H1 (cell line): ENCODE measurements around the gene NDUFA6. TPM values are rescaled to one million over a fixed set of nuclear protein-coding genes. Genes with fewer than 3 reads are reported as not detected.
A peak's percentile ranks its signal among the peaks of the same experiment; 100 is the strongest.

Experiments
- CBX5 ChIP-seq: fragments of 300-800, 300-1000 bp; sonication (generic); IDR thresholded peaks from 2 replicates; pipeline ENCODE4 v1.7.1; 2016; ENCODE audit warnings: antibody characterized with exemption, low read length, low read depth
- CEBPB ChIP-seq: IDR thresholded peaks from 2 replicates; pipeline ENCODE4 v1.6.1; 2012; ENCODE audit warnings: low read depth, low read length
- EGR1 ChIP-seq: IDR thresholded peaks from 2 replicates; pipeline ENCODE4 v1.6.1; 2011; ENCODE audit warnings: low read depth, low read length, borderline replicate concordance
- EP300 ChIP-seq, 2 experiments: IDR thresholded peaks; 1 replicate in 1 of 2; 2 replicates in 1 of 2; pipeline ENCODE4 v1.6.1; 2011 to 2012; ENCODE audit warnings: low read depth in 2 of 2, low read length in 2 of 2, mild to moderate bottlenecking in 2 of 2, borderline replicate concordance in 1 of 2, inconsistent platforms in 1 of 2, moderate library complexity in 1 of 2
- NANOG ChIP-seq: IDR thresholded peaks from 2 replicates; pipeline ENCODE4 v1.6.1; 2011; ENCODE audit warnings: low read length, low read depth, mild to moderate bottlenecking, inconsistent platforms; ENCODE audit not compliant: insufficient read depth, poor library complexity, severe bottlenecking
- POLR2A ChIP-seq, 2 experiments: IDR thresholded peaks; 1 replicate in 1 of 2; 2 replicates in 1 of 2; pipeline ENCODE4 v1.6.1; 2011; ENCODE audit warnings: low read depth in 2 of 2, low read length in 2 of 2, mild to moderate bottlenecking in 2 of 2; ENCODE audit errors: control extremely low read depth in 1 of 2
- RNF2 ChIP-seq: fragments of 200-900, 300-1000 bp; sonication (generic); IDR thresholded peaks from 2 replicates; pipeline ENCODE4 v1.7.1; 2016; ENCODE audit warnings: borderline replicate concordance, low read depth, mild to moderate bottlenecking, antibody characterized with exemption, low read length; ENCODE audit not compliant: poor library complexity, severe bottlenecking; ENCODE audit errors: missing control alignments
- SIX5 ChIP-seq: IDR thresholded peaks from 2 replicates; pipeline ENCODE4 v1.6.1; 2011; ENCODE audit warnings: mild to moderate bottlenecking, low read depth, low read length
- SP1 ChIP-seq: IDR thresholded peaks from 2 replicates; pipeline ENCODE4 v1.6.1; 2011; ENCODE audit warnings: low read depth, low read length
- SRF ChIP-seq: IDR thresholded peaks from 2 replicates; pipeline ENCODE4 v1.6.1; 2011; ENCODE audit warnings: mild to moderate bottlenecking, low read depth, low read length, moderate library complexity
- SUZ12 ChIP-seq: fragments of 200-600 bp; sonication (generic); IDR thresholded peaks from 2 replicates; pipeline ENCODE4 v1.6.1; 2012; ENCODE audit warnings: mild to moderate bottlenecking, inconsistent platforms, low read length, moderate library complexity, mixed read lengths
- TAF1 ChIP-seq: IDR thresholded peaks from 2 replicates; pipeline ENCODE4 v1.6.1; 2011; ENCODE audit warnings: mild to moderate bottlenecking, low read depth, low read length
- TAF7 ChIP-seq: optimal IDR thresholded peaks from 2 replicates; pipeline ENCODE3; 2011; ENCODE audit warnings: low read depth, mild to moderate bottlenecking, inconsistent platforms, low read length, moderate library complexity, borderline replicate concordance
- polyA plus RNA-seq, 7 experiments: library from polyadenylated mRNA; depleted of rRNA in 3 of 7; stranded (reverse) in 5 of 7; unstranded in 2 of 7; fragments of >200 nt in 5 of 7; fragments of 200-250 nt in 2 of 7; gene quantifications; 1 replicate in 5 of 7; 2 replicates in 1 of 7; 4 replicates in 1 of 7; pipeline versions ENCODE4 v1.2.1 to v1.2.3, GENCODE V29; 2011 to 2013; ENCODE audit warnings: missing spikeins in 2 of 7, mixed read lengths in 2 of 7
- total RNA-seq: library from RNA; stranded (reverse); fragmentation: NEBNext Ultra II Directional; extraction: Animal tissue kit (Norgen Biotek cat#: 25700); gene quantifications from 2 replicates; pipeline ENCODE4 v1.2.1, GENCODE V29; 2021
- TF ChIP-seq, protein P1 (sequence below): IDR thresholded peaks from 2 replicates; pipeline ENCODE4 v1.6.1; 2012; ENCODE audit warnings: low read length, inconsistent platforms

The NDUFA6 gene
- total and polyA plus RNA-seq, 2 of the 8 experiments (the other 6 are each of a cell fraction or from before 2014, with no cell fraction given) = 76.2 to 105 TPM

DNA sequence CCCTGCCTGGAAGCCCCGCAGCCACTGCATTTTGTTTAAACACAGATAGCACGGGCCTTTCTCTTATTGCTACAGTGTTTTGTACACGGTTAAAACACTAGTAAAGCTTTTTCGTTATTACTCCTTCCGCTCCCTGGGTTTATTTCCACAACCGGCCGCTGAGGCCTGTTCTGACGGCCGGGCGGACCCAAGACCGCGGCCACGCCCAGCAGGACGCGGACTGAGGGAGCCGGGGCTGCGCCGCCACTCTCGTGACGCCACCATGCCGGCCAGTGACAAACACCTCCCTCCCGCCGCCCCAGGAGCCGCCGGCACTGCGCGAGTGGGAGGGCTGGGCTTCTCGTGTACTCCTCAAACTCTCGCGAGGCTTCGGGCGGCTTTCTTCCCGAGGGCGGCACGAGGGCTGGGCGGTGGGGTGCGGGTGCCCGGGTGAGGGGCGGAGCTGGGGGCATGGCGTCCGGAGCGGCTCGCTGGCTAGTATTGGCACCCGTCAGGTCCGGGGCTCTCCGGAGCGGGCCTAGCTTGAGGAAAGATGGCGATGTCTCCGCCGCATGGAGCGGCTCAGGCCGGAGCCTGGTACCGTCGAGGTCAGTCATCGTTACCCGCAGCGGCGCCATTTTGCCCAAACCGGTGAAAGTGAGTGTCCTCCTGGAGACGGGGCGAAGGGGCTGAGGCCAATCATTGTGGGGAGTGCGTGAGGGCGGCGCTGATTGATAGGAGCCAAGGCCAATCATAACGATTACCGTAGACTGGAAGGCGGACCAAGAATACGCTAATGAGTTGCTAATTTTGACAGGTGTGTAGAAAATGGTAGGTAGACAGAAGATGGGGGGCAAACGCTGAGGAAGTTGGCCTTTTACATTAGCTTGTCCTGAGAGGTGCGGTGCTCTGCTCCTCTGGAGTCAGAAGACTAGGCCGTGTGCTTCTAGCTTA lies 11.0 kb downstream of the NDUFA6 start, which contains the start of gene SMDT1 (continued):
- TF ChIP-seq CEBPB (no peak), EGR1 (no peak), SP1 (peak; percentile 98), SUZ12 (no peak), TAF1 (peak; percentile 94), NANOG (no peak), CBX5 (no peak), POLR2A (IDR thresholded peaks at IDR 0.05; ENCODE audit: control extremely low read depth in 1 of 2, low read depth in 2 of 2, low read length in 2 of 2) (peak; percentile 75 to 83), SRF (no peak), RNF2 (no peak), SIX5 (no peak), EP300 (IDR thresholded peaks at IDR 0.05; ENCODE audit: borderline replicate concordance in 1 of 2, low read depth in 2 of 2, low read length in 2 of 2) (no peak), TAF7 (peak; percentile 12)
- TF ChIP-seq, protein P1, sequence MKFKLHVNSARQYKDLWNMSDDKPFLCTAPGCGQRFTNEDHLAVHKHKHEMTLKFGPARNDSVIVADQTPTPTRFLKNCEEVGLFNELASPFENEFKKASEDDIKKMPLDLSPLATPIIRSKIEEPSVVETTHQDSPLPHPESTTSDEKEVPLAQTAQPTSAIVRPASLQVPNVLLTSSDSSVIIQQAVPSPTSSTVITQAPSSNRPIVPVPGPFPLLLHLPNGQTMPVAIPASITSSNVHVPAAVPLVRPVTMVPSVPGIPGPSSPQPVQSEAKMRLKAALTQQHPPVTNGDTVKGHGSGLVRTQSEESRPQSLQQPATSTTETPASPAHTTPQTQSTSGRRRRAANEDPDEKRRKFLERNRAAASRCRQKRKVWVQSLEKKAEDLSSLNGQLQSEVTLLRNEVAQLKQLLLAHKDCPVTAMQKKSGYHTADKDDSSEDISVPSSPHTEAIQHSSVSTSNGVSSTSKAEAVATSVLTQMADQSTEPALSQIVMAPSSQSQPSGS = peak; percentile 77
